K562 (cell line): ENCODE measurements around the gene CCDC167. TPM values are rescaled to one million over a fixed set of nuclear protein-coding genes. Genes with fewer than 3 reads are reported as not detected.
A peak's percentile ranks its signal among the peaks of the same experiment; 100 is the strongest.

Experiments used
- ATAC-seq: fragments of 200-7000 bp; cut with Tn5 transposase; 3 replicates; pipeline ENCODE4 v1.9.1; 2020; ENCODE audit warnings: moderate library complexity
- BruUV-seq: library from RNA; stranded (reverse); fragments of 400-500 nt; replicated peaks from 2 replicates; lab custom pipeline; 2021; lab: Mats Ljungman, UMichigan
- CTCF ChIA-PET: fragments of 300-600 bp; formaldehyde crosslinking; extraction: SDS; loops from one replicate; lab custom pipeline; 2021; ENCODE audit warnings: low intra/inter-chr PET ratio; lab: Yijun Ruan, JAX
- POLR2A ChIA-PET: fragments of 300-600, 350-650 bp; sonication (Branson Sonifier 250); formaldehyde crosslinking; extraction: SDS; loops from one replicate; lab custom pipeline; 2021; ENCODE audit warnings: antibody characterized with exemption, inconsistent platforms; lab: Yijun Ruan, JAX
- DNase-seq, 4 experiments: peaks; one replicate each; pipeline versions ENCODE4 v3.0.0 to v3.0.0-alpha.2; 2011 to 2018; ENCODE audit warnings: low spot score in 3 of 4, mixed read lengths in 3 of 4; ENCODE audit errors: extremely low read depth in 1 of 4
- FAIRE-seq: peaks from 2 replicates; lab custom pipeline; 2011; peaks lifted over from hg19 to GRCh38; lab: Jason Lieb, UNC
- H2AFZ ChIP-seq: 2 replicates; pipeline ENCODE4 v1.6.0; 2011; ENCODE audit warnings: low read depth, low read length, control low read depth, inconsistent platforms
- H3K27ac ChIP-seq: fragments of 200-600 bp; 3 replicates; pipeline ENCODE4 v1.8.0; 2011; ENCODE audit warnings: low read depth, mild to moderate bottlenecking, control low read depth, inconsistent platforms, low read length, moderate library complexity, mixed read lengths; ENCODE audit errors: extremely low read depth
- H3K27me3 ChIP-seq, 2 experiments: fragments of 300-600 bp in 1 of 2; 2 replicates in 1 of 2; 3 replicates in 1 of 2; pipeline versions ENCODE4 v1.6.0 to v1.8.0; 2011; ENCODE audit warnings: inconsistent platforms in 2 of 2, low read length in 2 of 2, mild to moderate bottlenecking in 1 of 2, mixed read lengths in 1 of 2, moderate library complexity in 1 of 2; ENCODE audit not compliant: control insufficient read depth in 2 of 2, insufficient read depth in 2 of 2
- H3K36me3 ChIP-seq: fragments of 300-600 bp; 3 replicates; pipeline ENCODE4 v1.8.0; 2011; ENCODE audit warnings: mild to moderate bottlenecking, low read length, inconsistent platforms; ENCODE audit not compliant: control insufficient read depth, insufficient read depth
- H3K4me1 ChIP-seq, 2 experiments: fragments of 200-600 bp in 1 of 2; replicated peaks in 1 of 2; 2 replicates in 1 of 2; 3 replicates in 1 of 2; pipeline versions ENCODE4 v1.5.1 to v1.8.0; 2011; ENCODE audit warnings: inconsistent platforms in 2 of 2, low read length in 2 of 2, mild to moderate bottlenecking in 1 of 2, mixed read lengths in 1 of 2, moderate library complexity in 1 of 2; ENCODE audit not compliant: control insufficient read depth in 2 of 2, insufficient read depth in 2 of 2
- H3K4me2 ChIP-seq: 2 replicates; pipeline ENCODE4 v1.6.1; 2011; ENCODE audit warnings: low read length, control low read depth, inconsistent platforms, mixed read lengths; ENCODE audit not compliant: insufficient read depth
- H3K4me3 ChIP-seq: fragments of 200-600 bp; sonication (generic), shearing (Covaris generic); 2 replicates; pipeline ENCODE4 v1.5.1; 2016; ENCODE audit warnings: control low read depth, inconsistent platforms
- H3K79me2 ChIP-seq: fragments of 200-600 bp; 3 replicates; pipeline ENCODE4 v1.8.0; 2011; ENCODE audit warnings: low read length, inconsistent platforms; ENCODE audit not compliant: control insufficient read depth, insufficient read depth
- H3K9ac ChIP-seq, 2 experiments: 2 replicates each; pipeline versions ENCODE4 v1.6.0 to v1.6.1; 2011; ENCODE audit warnings: low read depth in 2 of 2, low read length in 2 of 2, control low read depth in 1 of 2, inconsistent platforms in 1 of 2, mild to moderate bottlenecking in 1 of 2, mixed read lengths in 1 of 2; ENCODE audit not compliant: insufficient read depth in 1 of 2
- H3K9me1 ChIP-seq: one replicate; pipeline ENCODE4 v1.6.0; 2011; ENCODE audit warnings: inconsistent platforms, mild to moderate bottlenecking, low read length, moderate library complexity; ENCODE audit not compliant: control insufficient read depth, insufficient read depth
- H3K9me3 ChIP-seq: replicated peaks from 2 replicates; pipeline ENCODE4 v1.5.1; 2011; ENCODE audit warnings: low read depth, low read length, inconsistent platforms; ENCODE audit not compliant: control insufficient read depth, insufficient read depth
- H4K20me1 ChIP-seq: replicated peaks from 2 replicates; pipeline ENCODE4 v1.6.1; 2011; ENCODE audit warnings: low read length, inconsistent platforms, mixed read lengths; ENCODE audit not compliant: control insufficient read depth, insufficient read depth
- CBX8 ChIP-seq: fragments of 200-600 bp; sonication (generic); IDR thresholded peaks from 2 replicates; pipeline ENCODE4 v1.6.1; 2012; ENCODE audit warnings: borderline replicate concordance, mixed run types, low read depth, mild to moderate bottlenecking, moderate library complexity, mixed read lengths, low read length, control low read depth, inconsistent platforms; ENCODE audit not compliant: poor library complexity, severe bottlenecking; ENCODE audit errors: extremely low read depth
- DPF2 ChIP-seq: fragments of 450-650 bp; IDR thresholded peaks from 2 replicates; pipeline ENCODE4 v1.6.1; 2016
- PCBP1 ChIP-seq: fragments of 200-400 bp; formaldehyde crosslinking; IDR thresholded peaks from 2 replicates; pipeline ENCODE4 v1.6.1; 2018; ENCODE audit warnings: mild to moderate bottlenecking, low read depth, low read length; ENCODE audit not compliant: poor library complexity, severe bottlenecking
- POLR2AphosphoS5 ChIP-seq: IDR thresholded peaks from 2 replicates; pipeline ENCODE4 v1.6.1; 2011; ENCODE audit warnings: mild to moderate bottlenecking, low read depth, low read length, moderate library complexity; ENCODE audit not compliant: control insufficient read depth, insufficient read depth
- PRMT5 ChIP-seq: sonication (generic); formaldehyde crosslinking; IDR thresholded peaks from 2 replicates; pipeline ENCODE4 v1.5.0; 2020; ENCODE audit warnings: missing genetic modification reagents
- REST ChIP-seq, 2 experiments: fragments of 450-650 bp; formaldehyde crosslinking in 1 of 2; IDR thresholded peaks; 2 replicates each; pipeline versions ENCODE4 v1.4.0 to v1.6.1; 2014 to 2020; ENCODE audit warnings: mild to moderate bottlenecking in 2 of 2, borderline replicate concordance in 1 of 2, low read depth in 1 of 2
- STAT5B ChIP-seq: fragments of 250-450 bp; sonication (Bioruptor Pico); IDR thresholded peaks from 2 replicates; pipeline ENCODE4 v1.8.0; 2021; ENCODE audit warnings: mild to moderate bottlenecking, inconsistent platforms
- TAF15 ChIP-seq: fragments of 200-400 bp; formaldehyde crosslinking; IDR thresholded peaks from 2 replicates; pipeline ENCODE4 v1.6.1; 2017; ENCODE audit warnings: mild to moderate bottlenecking, low read depth, low read length, moderate library complexity
- ZNF174 ChIP-seq: fragments of 250-450 bp; sonication (Bioruptor Pico); IDR thresholded peaks from 2 replicates; pipeline ENCODE4 v1.4.0; 2020; ENCODE audit warnings: mild to moderate bottlenecking
- ZNF3 ChIP-seq: fragments of 250-450 bp; sonication (Bioruptor Pico); IDR thresholded peaks from 2 replicates; pipeline ENCODE4 v1.5.0; 2021; ENCODE audit warnings: mild to moderate bottlenecking, moderate library complexity
- ZNF699 ChIP-seq: fragments of 250-450 bp; sonication (Bioruptor Pico); IDR thresholded peaks from 2 replicates; pipeline ENCODE4 v1.8.0; 2021; ENCODE audit warnings: mild to moderate bottlenecking, moderate library complexity; ENCODE audit not compliant: insufficient replicate concordance
- WGBS: fragments of 100-300 bp; shearing (Covaris generic); methylation state at CpG from one replicate; pipeline ENCODE4 v1.1.6; 2016; ENCODE audit warnings: low coverage, mixed read lengths; ENCODE audit not compliant: insufficient coverage; ENCODE audit errors: missing lambda C conversion rate; 5-methylcytosine and 5-hydroxymethylcytosine counted together
- in situ Hi-C: fragments of 300-500 bp; cut with MboI; formaldehyde crosslinking; loops from 4 replicates; pipeline ENCODE4 v1.15.0; 2018; ENCODE audit warnings: inconsistent platforms, mixed read lengths
- intact Hi-C: fragments of 100-400 bp; cut with micrococcal nuclease; formaldehyde crosslinking; loops from 2 replicates; pipeline ENCODE4 v1.14.2; 2022
- polyA plus RNA-seq, 8 experiments: library from polyadenylated mRNA; depleted of rRNA in 4 of 8; stranded (reverse) in 5 of 8; unstranded in 3 of 8; fragments of >200 nt; fragmentation: Nextera tagmentation in 2 of 8; fragmentation: Illumina TruSeq in 1 of 8; extraction: Ambion mirVana in 2 of 8; extraction: Trizol in 1 of 8; gene quantifications; 2 replicates each; pipeline versions ENCODE4 v1.2.1 to v1.2.3, GENCODE V29; 2011 to 2014; ENCODE audit warnings: inconsistent platforms in 1 of 8, missing spikeins in 1 of 8
- total RNA-seq, 7 experiments: library from RNA; depleted of rRNA in 6 of 7; stranded (reverse); fragments of >200 nt in 6 of 7; fragmentation: Illumina TruSeq in 2 of 7; extraction: Trizol in 2 of 7; gene quantifications; 2 replicates each; pipeline versions ENCODE4 v1.2.1 to v1.2.3, GENCODE V29; 2011 to 2021; ENCODE audit warnings: low replicate concordance in 1 of 7

Gene CCDC167
- total and polyA plus RNA-seq, 9 of the 15 experiments (the other 6 are each of a cell fraction or from before 2014, with no cell fraction given): 26.0 to 114 (median 45.2) TPM

GRCh38 chr6:37484786-37485170, 14.9 kb downstream of the CCDC167 start (continued):
- TF ChIP-seq PRMT5 (CRISPR knock-in tag) (no peak), ZNF699 (CRISPR knock-in tag) (no peak), CBX8 (no peak), ZNF174 (CRISPR knock-in tag) (no peak), STAT5B (CRISPR knock-in tag) (no peak), DPF2 (no peak), PCBP1 (no peak), ZNF3 (CRISPR knock-in tag) (no peak), TAF15 (no peak)

GRCh38 chr6:37483917-37484785, 15.5 kb downstream of the CCDC167 start:
- CTCF ChIA-PET: interaction anchor here (1.0 to 3.0 kb wide), 5 partner anchors 82 to 528 kb away, joined by 4 to 18 read pairs (median 13); no protein-coding TSS in a partner anchor
- Histone ChIP-seq H3K4me3 (no peak overlapping the region), H3K4me2 (no peak overlapping the region), H3K79me2 (no peaks in the 10 kb centered on the region), H3K4me1 (peaks cover 6 to 21% of the 10 kb centered on the region in 2 experiments; a peak in 4 of 5 replicates), H3K9me1 (no peaks in the 10 kb centered on the region), H3K9ac (peak overlapping the region in 1 of 2 experiments; percentile 16; a peak in 2 of 4 replicates), H2AFZ (no peak overlapping the region), H3K36me3 (peaks cover 46% of the 10 kb centered on the region; the same call in 2 of the 3 replicates), H3K27ac (no peak overlapping the region), H3K27me3 (no peaks in the 10 kb centered on the region), H4K20me1 (peaks cover 17% of the 10 kb centered on the region; the same call in 1 of the 2 replicates), H3K9me3 (no peaks in the 10 kb centered on the region)
- POLR2A ChIA-PET: interaction anchor here (0.6 to 1.5 kb wide), 2 partner anchors 13 to 24 kb away, joined by 3 read pairs; no protein-coding TSS in a partner anchor
- no TSS peak for BruUV-seq
- FAIRE-seq: peak; percentile 40
- intact Hi-C loops (loop anchor here (2.0 to 10.0 kb wide), 3 partner anchors 83 to 459 kb away; no protein-coding TSS in a partner anchor), in situ Hi-C loops (no loop called here)
- 41% methylated on average over 16 of the region's 20 CpGs for WGBS
- peak; percentile 91 for ATAC-seq
- peak; percentile 73 to 88 (median 86) for DNase-seq
- TF ChIP-seq POLR2AphosphoS5: peak; percentile 15; the same call in 1 of the 2 replicates
- TF ChIP-seq REST (IDR thresholded peaks at IDR 0.05; ENCODE audit: borderline replicate concordance): peak; percentile 70
- TF ChIP-seq REST (CRISPR knock-in tag; IDR thresholded peaks at IDR 0.05; ENCODE audit: low read depth): no peak
